Keratinocyte (primary cell): ENCODE results near the gene ZNF555. TPM values are rescaled to one million over a fixed set of nuclear protein-coding genes. Genes with fewer than 3 reads are reported as not detected.

Experiments
- DNase-seq: peaks from one replicate; pipeline ENCODE4 v3.0.0-alpha.2; 2011; ENCODE audit warnings: low read depth, missing footprints, low spot score
- FAIRE-seq: peaks from 2 replicates; lab custom pipeline; 2011; peaks lifted over from hg19 to GRCh38; lab: Jason Lieb, UNC
- H2AFZ ChIP-seq: 2 replicates; pipeline ENCODE4 v1.6.0; 2012; ENCODE audit warnings: low read length, control low read depth, inconsistent platforms; ENCODE audit not compliant: control insufficient read depth
- H3K27ac ChIP-seq: 2 replicates; pipeline ENCODE4 v1.5.1; 2011; ENCODE audit warnings: low read length; ENCODE audit not compliant: control insufficient read depth, insufficient read depth
- H3K27me3 ChIP-seq: 3 replicates; pipeline ENCODE4 v1.6.0; 2011; ENCODE audit warnings: low read length; ENCODE audit not compliant: control insufficient read depth, insufficient read depth; ENCODE audit errors: extremely low read depth
- H3K36me3 ChIP-seq, 2 experiments: 2 replicates in 1 of 2; 3 replicates in 1 of 2; pipeline ENCODE4 v1.5.1; 2011; ENCODE audit warnings: low read length in 2 of 2, mild to moderate bottlenecking in 1 of 2; ENCODE audit not compliant: control insufficient read depth in 2 of 2, insufficient read depth in 2 of 2; ENCODE audit errors: extremely low read depth in 1 of 2
- H3K4me1 ChIP-seq: 3 replicates; pipeline ENCODE4 v1.5.1; 2011; ENCODE audit warnings: low read length; ENCODE audit not compliant: control insufficient read depth, insufficient read depth; ENCODE audit errors: extremely low read depth
- H3K4me2 ChIP-seq: 3 replicates; pipeline ENCODE4 v1.6.0; 2011; ENCODE audit warnings: low read depth, low read length; ENCODE audit not compliant: control insufficient read depth, insufficient read depth; ENCODE audit errors: extremely low read depth
- H3K4me3 ChIP-seq, 3 experiments: fragments of 200-600 bp in 1 of 3; sonication (generic) in 1 of 3; 2 replicates in 2 of 3; 3 replicates in 1 of 3; pipeline ENCODE4 v1.5.1; 2011 to 2016; ENCODE audit warnings: low read length in 3 of 3, mild to moderate bottlenecking in 3 of 3, control low read depth in 2 of 3, inconsistent platforms in 1 of 3, low read depth in 1 of 3, mixed read lengths in 1 of 3, mixed run types in 1 of 3, moderate library complexity in 1 of 3; ENCODE audit not compliant: control insufficient read depth in 2 of 3, insufficient read depth in 2 of 3; ENCODE audit errors: extremely low read depth in 1 of 3
- H3K79me2 ChIP-seq: 2 replicates; pipeline ENCODE4 v1.6.0; 2012; ENCODE audit warnings: low read length; ENCODE audit not compliant: control insufficient read depth, insufficient read depth
- H3K9ac ChIP-seq: 3 replicates; pipeline ENCODE4 v1.6.0; 2011; ENCODE audit warnings: low read length; ENCODE audit not compliant: control insufficient read depth, insufficient read depth; ENCODE audit errors: extremely low read depth
- H3K9me1 ChIP-seq: 3 replicates; pipeline ENCODE4 v1.6.0; 2011; ENCODE audit warnings: low read length; ENCODE audit not compliant: control insufficient read depth, insufficient read depth; ENCODE audit errors: extremely low read depth
- H3K9me3 ChIP-seq: 2 replicates; pipeline ENCODE4 v1.5.1; 2012; ENCODE audit warnings: low read depth, low read length; ENCODE audit not compliant: control insufficient read depth
- H4K20me1 ChIP-seq: 3 replicates; pipeline ENCODE4 v1.6.0; 2011; ENCODE audit warnings: low read length; ENCODE audit not compliant: control insufficient read depth, insufficient read depth; ENCODE audit errors: extremely low read depth
- CTCF ChIP-seq, 3 experiments: IDR thresholded peaks in 1 of 3; conservative IDR thresholded peaks in 1 of 3; optimal IDR thresholded peaks in 1 of 3; 2 replicates in 2 of 3; 3 replicates in 1 of 3; pipeline versions ENCODE3 to v1.5.1; 2011; ENCODE audit warnings: low read length in 3 of 3, mild to moderate bottlenecking in 3 of 3, moderate library complexity in 2 of 3, control low read depth in 1 of 3, inconsistent platforms in 1 of 3; ENCODE audit not compliant: insufficient read depth in 2 of 3; ENCODE audit errors: extremely low read depth in 1 of 3
- EZH2 ChIP-seq: IDR thresholded peaks from one replicate; pipeline ENCODE4 v1.6.1; 2012; ENCODE audit warnings: inconsistent platforms, mild to moderate bottlenecking, low read length, moderate library complexity
- dilution Hi-C: fragments of 300-500 bp; cut with MboI; formaldehyde crosslinking; loops from one replicate; pipeline ENCODE4 v1.7.0; 2020; ENCODE audit warnings: low sequenced_read_pairs; ENCODE audit not compliant: extremely low pct_ligation_motif_present
- polyA plus RNA-seq, 5 experiments: library from polyadenylated mRNA; depleted of rRNA in 3 of 5; stranded (reverse) in 3 of 5; stranded (forward) in 1 of 5; unstranded in 1 of 5; fragments of >200 nt; gene quantifications; 1 replicate in 1 of 5; 2 replicates in 3 of 5; 3 replicates in 1 of 5; pipeline versions ENCODE4 v1.2.1 to v1.2.3, GENCODE V29; 2011 to 2012; ENCODE audit warnings: missing spikeins in 2 of 5, low read depth in 1 of 5, low replicate concordance in 1 of 5

Gene ZNF555
- polyA plus RNA-seq, 1 donor (not counting 4 experiments of a cell fraction or from before 2014, with no cell fraction given): 4.3 TPM

GRCh38 chr19:2798733-2799132, 42.5 kb upstream of the ZNF555 start:
- no peaks in the 10 kb centered on the region for H3K9me3 ChIP-seq
- no peak overlapping the region for H3K9ac ChIP-seq
- no peaks in the 10 kb centered on the region for H4K20me1 ChIP-seq
- H2AFZ ChIP-seq: no peak overlapping the region
- no peaks in the 10 kb centered on the region for H3K27me3 ChIP-seq
- H3K9me1 ChIP-seq: no peaks in the 10 kb centered on the region
- H3K4me1 ChIP-seq: no peaks in the 10 kb centered on the region
- H3K4me3 ChIP-seq: no peak overlapping the region
- peaks cover 28 to 56% of the 10 kb centered on the region in 2 experiments for H3K36me3 ChIP-seq
- no peak for TF ChIP-seq CTCF (optimal IDR thresholded peaks at IDR 0.05 in 1 of 3, IDR thresholded peaks at IDR 0.05 in 1 of 3, conservative IDR thresholded peaks at IDR 0.05 in 1 of 3; ENCODE audit: extremely low read depth in 1 of 3, insufficient read depth in 2 of 3, low read length in 3 of 3)
- TF ChIP-seq EZH2: no peak
- DNase-seq: no peak
- dilution Hi-C loops: no loop called here
- FAIRE-seq: no peak
- no peak overlapping the region for H3K4me2 ChIP-seq
- no peak overlapping the region for H3K27ac ChIP-seq
- peaks cover 7% of the 10 kb centered on the region for H3K79me2 ChIP-seq

GRCh38 chr19:2799273-2800020, 41.8 kb upstream of the ZNF555 start:
- no peak for FAIRE-seq
- Histone ChIP-seq H3K79me2 (peaks cover 7% of the 10 kb centered on the region), H3K27me3 (no peaks in the 10 kb centered on the region), H3K9me3 (no peaks in the 10 kb centered on the region), H4K20me1 (no peaks in the 10 kb centered on the region), H3K4me1 (no peaks in the 10 kb centered on the region), H3K9me1 (no peaks in the 10 kb centered on the region), H3K36me3 (peaks cover 27 to 57% of the 10 kb centered on the region in 2 experiments), H3K27ac (no peak overlapping the region), H3K4me2 (no peak overlapping the region), H3K4me3 (no peak overlapping the region), H2AFZ (no peak overlapping the region), H3K9ac (no peak overlapping the region)
- dilution Hi-C loops: no loop called here
- DNase-seq: no peak
- TF ChIP-seq CTCF (optimal IDR thresholded peaks at IDR 0.05 in 1 of 3, IDR thresholded peaks at IDR 0.05 in 1 of 3, conservative IDR thresholded peaks at IDR 0.05 in 1 of 3; ENCODE audit: extremely low read depth in 1 of 3, insufficient read depth in 2 of 3, low read length in 3 of 3): no peak
- no peak for TF ChIP-seq EZH2
